Skeletal muscle satellite cell (primary cell): ENCODE data around the gene SFTPB.
A peak's percentile ranks its signal among the peaks of the same experiment; 100 is the strongest.

Experiments used
- H3K27me3 ChIP-seq: 2 replicates; pipeline ENCODE4 v1.7.0; 2013; ENCODE audit warnings: low read length; ENCODE audit not compliant: control insufficient read depth, insufficient read depth
- H3K36me3 ChIP-seq: 2 replicates; pipeline ENCODE4 v1.7.0; 2013; ENCODE audit warnings: mild to moderate bottlenecking, control low read depth, low read length; ENCODE audit not compliant: insufficient read depth
- H3K4me1 ChIP-seq: 2 replicates; pipeline ENCODE4 v1.7.0; 2013; ENCODE audit warnings: low read length; ENCODE audit not compliant: control insufficient read depth, insufficient read depth
- H3K4me2 ChIP-seq: 2 replicates; pipeline ENCODE4 v1.7.0; 2013; ENCODE audit warnings: mild to moderate bottlenecking, low read length
- H3K4me3 ChIP-seq: 2 replicates; pipeline ENCODE4 v1.7.0; 2013; ENCODE audit warnings: low read length
- H3K9ac ChIP-seq: 2 replicates; pipeline ENCODE4 v1.7.0; 2013; ENCODE audit warnings: mild to moderate bottlenecking, low read depth, low read length, moderate library complexity
- H3K9me3 ChIP-seq: replicated peaks from 2 replicates; pipeline ENCODE4 v1.7.0; 2013; ENCODE audit warnings: mild to moderate bottlenecking, control low read depth, low read length

Gene SFTPB

GRCh38 chr2:85709401-85709811, 41.4 kb upstream of the SFTPB start:
- peaks cover 67% of the 10 kb centered on the region for H3K4me1 ChIP-seq

GRCh38 chr2:85708641-85709040, 40.6 kb upstream of the SFTPB start:
- no peaks in the 10 kb centered on the region for H3K9me3 ChIP-seq
- peak overlapping the region; percentile 22 for H3K4me2 ChIP-seq
- H3K9ac ChIP-seq = no peak overlapping the region
- H3K27me3 ChIP-seq = no peaks in the 10 kb centered on the region
- H3K36me3 ChIP-seq = no peaks in the 10 kb centered on the region
- H3K4me3 ChIP-seq = no peak overlapping the region
- H3K4me1 ChIP-seq = peaks cover 64% of the 10 kb centered on the region

More at GRCh38 chr2:85709401-85709811, 41.4 kb upstream of the SFTPB start:
- Histone ChIP-seq H3K9ac (no peak overlapping the region), H3K4me3 (no peak overlapping the region), H3K27me3 (no peaks in the 10 kb centered on the region), H3K9me3 (no peaks in the 10 kb centered on the region), H3K4me2 (no peak overlapping the region), H3K36me3 (no peaks in the 10 kb centered on the region)

GRCh38 chr2:85707304-85707703, 39.3 kb upstream of the SFTPB start:
- Histone ChIP-seq H3K4me2 (no peak overlapping the region), H3K4me1 (peaks cover 62% of the 10 kb centered on the region), H3K36me3 (no peaks in the 10 kb centered on the region), H3K9me3 (no peaks in the 10 kb centered on the region), H3K9ac (no peak overlapping the region), H3K27me3 (no peaks in the 10 kb centered on the region), H3K4me3 (no peak overlapping the region)

GRCh38 chr2:85706599-85707296, 38.7 kb upstream of the SFTPB start:
- Histone ChIP-seq H3K27me3 (no peaks in the 10 kb centered on the region), H3K4me2 (no peak overlapping the region), H3K4me1 (peaks cover 67% of the 10 kb centered on the region), H3K9me3 (no peaks in the 10 kb centered on the region), H3K9ac (no peak overlapping the region), H3K4me3 (no peak overlapping the region), H3K36me3 (no peaks in the 10 kb centered on the region)

GRCh38 chr2:85706063-85706462, 38.1 kb upstream of the SFTPB start:
- Histone ChIP-seq H3K9me3 (no peaks in the 10 kb centered on the region), H3K4me2 (no peak overlapping the region), H3K4me1 (peaks cover 68% of the 10 kb centered on the region), H3K36me3 (no peaks in the 10 kb centered on the region), H3K27me3 (no peaks in the 10 kb centered on the region), H3K4me3 (no peak overlapping the region), H3K9ac (no peak overlapping the region)

- H3K4me2 ChIP-seq = peak overlapping the region; percentile 30
- no peak overlapping the region for H3K9ac ChIP-seq
- H3K4me1 ChIP-seq = peaks cover 65% of the 10 kb centered on the region
- no peak overlapping the region for H3K4me3 ChIP-seq
- H3K27me3 ChIP-seq = no peaks in the 10 kb centered on the region
- no peaks in the 10 kb centered on the region for H3K9me3 ChIP-seq
- no peaks in the 10 kb centered on the region for H3K36me3 ChIP-seq
These were observed 37.7 kb upstream of the SFTPB start for GRCh38 chr2:85705680-85706039.

- H3K4me1 ChIP-seq = peaks cover 61% of the 10 kb centered on the region
- no peaks in the 10 kb centered on the region for H3K36me3 ChIP-seq
- H3K9me3 ChIP-seq = no peaks in the 10 kb centered on the region
- no peaks in the 10 kb centered on the region for H3K27me3 ChIP-seq
- H3K9ac ChIP-seq = peak overlapping the region; percentile 29
- H3K4me2 ChIP-seq = peak overlapping the region; percentile 30
- no peak overlapping the region for H3K4me3 ChIP-seq
These were observed 37.0 kb upstream of the SFTPB start for GRCh38 chr2:85704800-85705679.

GRCh38 chr2:85704038-85704437, 36.0 kb upstream of the SFTPB start:
- Histone ChIP-seq H3K4me3 (no peak overlapping the region), H3K4me1 (peaks cover 55% of the 10 kb centered on the region), H3K27me3 (no peaks in the 10 kb centered on the region), H3K4me2 (no peak overlapping the region), H3K9me3 (no peaks in the 10 kb centered on the region), H3K9ac (no peak overlapping the region), H3K36me3 (no peaks in the 10 kb centered on the region)

- Histone ChIP-seq H3K9me3 (no peaks in the 10 kb centered on the region), H3K27me3 (no peaks in the 10 kb centered on the region), H3K9ac (no peak overlapping the region), H3K4me1 (peaks cover 49% of the 10 kb centered on the region), H3K4me3 (no peak overlapping the region), H3K4me2 (no peak overlapping the region), H3K36me3 (no peaks in the 10 kb centered on the region)
These were observed 35.3 kb upstream of the SFTPB start for GRCh38 chr2:85703329-85703728.

- Histone ChIP-seq H3K9me3 (no peaks in the 10 kb centered on the region), H3K27me3 (no peaks in the 10 kb centered on the region), H3K36me3 (no peaks in the 10 kb centered on the region), H3K4me1 (peaks cover 49% of the 10 kb centered on the region), H3K9ac (no peak overlapping the region), H3K4me2 (no peak overlapping the region), H3K4me3 (no peak overlapping the region)
These were observed 34.8 kb upstream of the SFTPB start for GRCh38 chr2:85702800-85703199.

GRCh38 chr2:85702172-85702571, 34.2 kb upstream of the SFTPB start:
- H3K9me3 ChIP-seq = no peaks in the 10 kb centered on the region
- H3K36me3 ChIP-seq = no peaks in the 10 kb centered on the region
- no peak overlapping the region for H3K4me3 ChIP-seq
- no peak overlapping the region for H3K9ac ChIP-seq
- peak overlapping the region; percentile 61 for H3K4me2 ChIP-seq
- peaks cover 46% of the 10 kb centered on the region for H3K4me1 ChIP-seq
- no peaks in the 10 kb centered on the region for H3K27me3 ChIP-seq
